Nephron progenitor cell (in vitro differentiated cells): ENCODE results near the gene TIAM2.

Experiments used
- DNase-seq: peaks from one replicate; pipeline ENCODE4 v3.0.0; 2021
- H3K27ac Mint-ChIP-seq: 2 replicates; pipeline ENCODE4 v1.8.0; 2021; ENCODE audit warnings: mild to moderate bottlenecking, moderate library complexity, mixed read lengths
- H3K27me3 Mint-ChIP-seq: 2 replicates; pipeline ENCODE4 v1.8.0; 2021; ENCODE audit warnings: mild to moderate bottlenecking, low read depth, mixed read lengths; ENCODE audit not compliant: poor library complexity
- H3K36me3 Mint-ChIP-seq: 2 replicates; pipeline ENCODE4 v1.8.0; 2021; ENCODE audit warnings: low read depth, mixed read lengths
- H3K4me1 Mint-ChIP-seq: 2 replicates; pipeline ENCODE4 v1.8.0; 2021; ENCODE audit warnings: mixed read lengths
- H3K4me3 Mint-ChIP-seq: 2 replicates; pipeline ENCODE4 v1.8.0; 2021; ENCODE audit warnings: mild to moderate bottlenecking, moderate library complexity, mixed read lengths
- H3K9me3 Mint-ChIP-seq: 2 replicates; pipeline ENCODE4 v1.8.0; 2021; ENCODE audit warnings: mild to moderate bottlenecking, moderate library complexity, mixed read lengths
- CTCF ChIP-seq: fragments of 200-600 bp; sonication (generic); IDR thresholded peaks from 2 replicates; pipeline ENCODE4 v1.5.0; 2021; ENCODE audit warnings: antibody characterized with exemption

Gene TIAM2

GRCh38 chr6:155276638-155277037 lies 281.5 kb downstream of the TIAM2 start:
- no peak for DNase-seq
- H3K9me3 Mint-ChIP-seq = no peaks in the 10 kb centered on the region
- peak overlapping the region; percentile 19 for H3K27ac Mint-ChIP-seq
- peaks cover 41% of the 10 kb centered on the region for H3K36me3 Mint-ChIP-seq
- H3K4me1 Mint-ChIP-seq = peaks cover 27% of the 10 kb centered on the region
- no peaks in the 10 kb centered on the region for H3K27me3 Mint-ChIP-seq
- no peak for TF ChIP-seq CTCF
- H3K4me3 Mint-ChIP-seq = no peak overlapping the region

GRCh38 chr6:155278319-155279049 lies 283.4 kb downstream of the TIAM2 start:
- DNase-seq = no peak
- no peak for TF ChIP-seq CTCF
- Mint-ChIP-seq H3K4me1 (peaks cover 9% of the 10 kb centered on the region), H3K27me3 (no peaks in the 10 kb centered on the region), H3K9me3 (no peaks in the 10 kb centered on the region), H3K27ac (no peak overlapping the region), H3K4me3 (no peak overlapping the region), H3K36me3 (peaks cover 48% of the 10 kb centered on the region)

GRCh38 chr6:155284775-155285174 lies 289.7 kb downstream of the TIAM2 start:
- no peak for TF ChIP-seq CTCF
- H3K4me1 Mint-ChIP-seq = peaks cover 5% of the 10 kb centered on the region
- H3K27ac Mint-ChIP-seq = no peak overlapping the region
- no peaks in the 10 kb centered on the region for H3K27me3 Mint-ChIP-seq
- no peaks in the 10 kb centered on the region for H3K9me3 Mint-ChIP-seq
- H3K4me3 Mint-ChIP-seq = no peak overlapping the region
- H3K36me3 Mint-ChIP-seq = peaks cover 51% of the 10 kb centered on the region
- DNase-seq = no peak

GRCh38 chr6:155287762-155288161 lies 292.6 kb downstream of the TIAM2 start:
- Mint-ChIP-seq H3K9me3 (no peaks in the 10 kb centered on the region), H3K36me3 (peaks cover 61% of the 10 kb centered on the region), H3K4me1 (peaks cover 6% of the 10 kb centered on the region), H3K27me3 (peaks cover 3% of the 10 kb centered on the region), H3K4me3 (no peak overlapping the region), H3K27ac (peak overlapping the region; percentile 72)
- TF ChIP-seq CTCF = no peak
- no peak for DNase-seq

GRCh38 chr6:155290491-155290890 lies 295.4 kb downstream of the TIAM2 start:
- TF ChIP-seq CTCF = no peak
- no peak for DNase-seq
- Mint-ChIP-seq H3K36me3 (peaks cover 65% of the 10 kb centered on the region), H3K9me3 (no peaks in the 10 kb centered on the region), H3K4me3 (no peak overlapping the region), H3K4me1 (peaks cover 6% of the 10 kb centered on the region), H3K27me3 (peaks cover 3% of the 10 kb centered on the region), H3K27ac (no peak overlapping the region)

GRCh38 chr6:155291291-155291690 lies 296.2 kb downstream of the TIAM2 start:
- Mint-ChIP-seq H3K4me3 (no peak overlapping the region), H3K36me3 (peaks cover 71% of the 10 kb centered on the region), H3K27me3 (peaks cover 3% of the 10 kb centered on the region), H3K27ac (peak overlapping the region; percentile 80), H3K4me1 (peaks cover 6% of the 10 kb centered on the region), H3K9me3 (no peaks in the 10 kb centered on the region)
- no peak for DNase-seq
- no peak for TF ChIP-seq CTCF
